Esophagus muscularis mucosa (tissue), 4 donors: ENCODE data around the gene PRR5L. TPM values are rescaled to one million over a fixed set of nuclear protein-coding genes. Genes with fewer than 3 reads are reported as not detected.

Experiments
- DNase-seq: peaks from one replicate; pipeline ENCODE4 v3.0.0-alpha.2; 2017; ENCODE audit errors: extremely low spot score
- H3K27ac ChIP-seq, 4 donors: fragments of 200-600 bp; sonication (generic); replicated peaks in 1 of 4; 1 replicate in 3 of 4; 2 replicates in 1 of 4; pipeline ENCODE4 v1.5.1; 2016 to 2019; ENCODE audit warnings: mild to moderate bottlenecking in 1 of 4
- H3K27me3 ChIP-seq, 4 donors: fragments of 200-600 bp; sonication (generic); one replicate each; pipeline versions ENCODE4 v1.5.1 to v1.6.0; 2016 to 2019
- H3K36me3 ChIP-seq, 4 donors: fragments of 200-600 bp; sonication (generic); one replicate each; pipeline ENCODE4 v1.5.1; 2016 to 2019
- H3K4me1 ChIP-seq, 4 donors: fragments of 200-600 bp; sonication (generic); one replicate each; pipeline ENCODE4 v1.5.1; 2016 to 2019
- H3K4me3 ChIP-seq, 4 donors: fragments of 200-600 bp; sonication (generic); 1 replicate in 2 of 4; 2 replicates in 2 of 4; pipeline ENCODE4 v1.5.1; 2016 to 2019; ENCODE audit warnings: mild to moderate bottlenecking in 4 of 4, moderate library complexity in 1 of 4
- H3K9me3 ChIP-seq, 4 donors: fragments of 200-600 bp; sonication (generic); 1 replicate in 3 of 4; 2 replicates in 1 of 4; pipeline ENCODE4 v1.5.1; 2016 to 2019
- CTCF ChIP-seq, 3 experiments: fragments of 200-600 bp in 2 of 3; fragments of 450-650 bp in 1 of 3; sonication (generic) in 2 of 3; IDR thresholded peaks; one replicate each; pipeline ENCODE4 v1.5.1; 2017 to 2019; ENCODE audit warnings: antibody characterized with exemption in 3 of 3, mild to moderate bottlenecking in 2 of 3, moderate library complexity in 1 of 3
- EP300 ChIP-seq: sonication (generic); formaldehyde crosslinking; IDR thresholded peaks from one replicate; pipeline ENCODE4 v1.6.1; 2017; ENCODE audit warnings: antibody characterized with exemption
- POLR2A ChIP-seq: fragments of 450-650 bp; IDR thresholded peaks from one replicate; pipeline ENCODE4 v1.6.1; 2017; ENCODE audit warnings: antibody characterized with exemption, moderate library complexity, mild to moderate bottlenecking, low read depth
- POLR2AphosphoS5 ChIP-seq, 2 donors: sonication (generic); formaldehyde crosslinking; IDR thresholded peaks; one replicate each; pipeline ENCODE4 v1.6.1; 2017; ENCODE audit warnings: antibody characterized with exemption in 2 of 2
- WGBS: methylation state at CpG from one replicate; pipeline ENCODE4 v1.1.5; 2018; 5-methylcytosine and 5-hydroxymethylcytosine counted together
- intact Hi-C: fragments of 100-400 bp; cut with DNase I; formaldehyde crosslinking; loops from one replicate; pipeline ENCODE4 v1.15.1; 2023
- total RNA-seq, 4 donors: library from RNA; depleted of rRNA; stranded (reverse); fragments of >200 nt; gene quantifications; one replicate each; pipeline versions ENCODE4 v1.1.0 to v1.2.1, GENCODE V29; 2016

The PRR5L gene
- total RNA-seq, 4 donors from 2014 or later = 1.7 to 9.6 (median 3.1) TPM

GRCh38 chr11:36367806-36368680, 72.0 kb downstream of the PRR5L start:
- H3K9me3 ChIP-seq = no peaks in the 10 kb centered on the region
- peaks cover 0 to 10% (median 0%) of the 10 kb centered on the region in 4 donors for H3K27me3 ChIP-seq
- WGBS = 76% methylated on average over 9 of the region's 9 CpGs
- peaks cover 0 to 6% (median 0%) of the 10 kb centered on the region in 4 donors for H3K4me1 ChIP-seq
- intact Hi-C loops = no loop called here
- no peaks in the 10 kb centered on the region for H3K36me3 ChIP-seq
- no peak overlapping the region for H3K27ac ChIP-seq
- no peak for DNase-seq
- no peak overlapping the region for H3K4me3 ChIP-seq
- TF ChIP-seq EP300 (no peak), CTCF (IDR thresholded peaks at IDR 0.05) (no peak), POLR2AphosphoS5 (IDR thresholded peaks at IDR 0.05) (no peak), POLR2A (no peak)

GRCh38 chr11:36371181-36371580, 75.1 kb downstream of the PRR5L start:
- Histone ChIP-seq H3K9me3 (no peaks in the 10 kb centered on the region), H3K4me3 (no peak overlapping the region), H3K27me3 (peaks cover 0 to 21% (median 0%) of the 10 kb centered on the region in 4 donors), H3K27ac (no peak overlapping the region), H3K4me1 (peaks cover 0 to 6% (median 3%) of the 10 kb centered on the region in 4 donors), H3K36me3 (no peaks in the 10 kb centered on the region)
- TF ChIP-seq EP300 (no peak), POLR2A (no peak), POLR2AphosphoS5 (IDR thresholded peaks at IDR 0.05) (no peak), CTCF (IDR thresholded peaks at IDR 0.05) (no peak)
- no peak for DNase-seq
- intact Hi-C loops = no loop called here
- 93% methylated on average over 2 of the region's 2 CpGs for WGBS

- intact Hi-C loops = no loop called here
- TF ChIP-seq POLR2A (no peak), POLR2AphosphoS5 (IDR thresholded peaks at IDR 0.05) (no peak), EP300 (no peak), CTCF (IDR thresholded peaks at IDR 0.05) (no peak)
- Histone ChIP-seq H3K27me3 (peaks cover 0 to 25% (median 3%) of the 10 kb centered on the region in 4 donors), H3K4me1 (peaks cover 2 to 10% (median 7%) of the 10 kb centered on the region in 4 donors), H3K36me3 (no peaks in the 10 kb centered on the region), H3K4me3 (no peak overlapping the region), H3K27ac (no peak overlapping the region), H3K9me3 (no peaks in the 10 kb centered on the region)
- DNase-seq = no peak
- WGBS = 75% methylated on average over 7 of the region's 7 CpGs
Measured at GRCh38 chr11:36371590-36371989, 75.5 kb downstream of the PRR5L start.

GRCh38 chr11:36372101-36372771, 76.1 kb downstream of the PRR5L start:
- no peak overlapping the region for H3K27ac ChIP-seq
- H3K27me3 ChIP-seq = peaks cover 0 to 32% (median 9%) of the 10 kb centered on the region in 4 donors
- H3K4me3 ChIP-seq = no peak overlapping the region
- TF ChIP-seq POLR2AphosphoS5 (IDR thresholded peaks at IDR 0.05) = no peak
- TF ChIP-seq POLR2A = no peak
- TF ChIP-seq CTCF (IDR thresholded peaks at IDR 0.05) = no peak
- TF ChIP-seq EP300 = no peak
- peaks cover 4 to 16% (median 13%) of the 10 kb centered on the region in 4 donors for H3K4me1 ChIP-seq
- 74% methylated on average over 6 of the region's 6 CpGs for WGBS
- no peaks in the 10 kb centered on the region for H3K36me3 ChIP-seq
- no peak for DNase-seq
- H3K9me3 ChIP-seq = no peaks in the 10 kb centered on the region
- intact Hi-C loops = no loop called here
